Measurements from ENCODE around the gene LDLRAD3. TPM values are rescaled to one million over a fixed set of nuclear protein-coding genes. Genes with fewer than 3 reads are reported as not detected.

Gene LDLRAD3
- total and polyA plus RNA-seq, 3 donors from 2014 or later: 7.1 to 14.6 (median 12.0) TPM

DNA sequence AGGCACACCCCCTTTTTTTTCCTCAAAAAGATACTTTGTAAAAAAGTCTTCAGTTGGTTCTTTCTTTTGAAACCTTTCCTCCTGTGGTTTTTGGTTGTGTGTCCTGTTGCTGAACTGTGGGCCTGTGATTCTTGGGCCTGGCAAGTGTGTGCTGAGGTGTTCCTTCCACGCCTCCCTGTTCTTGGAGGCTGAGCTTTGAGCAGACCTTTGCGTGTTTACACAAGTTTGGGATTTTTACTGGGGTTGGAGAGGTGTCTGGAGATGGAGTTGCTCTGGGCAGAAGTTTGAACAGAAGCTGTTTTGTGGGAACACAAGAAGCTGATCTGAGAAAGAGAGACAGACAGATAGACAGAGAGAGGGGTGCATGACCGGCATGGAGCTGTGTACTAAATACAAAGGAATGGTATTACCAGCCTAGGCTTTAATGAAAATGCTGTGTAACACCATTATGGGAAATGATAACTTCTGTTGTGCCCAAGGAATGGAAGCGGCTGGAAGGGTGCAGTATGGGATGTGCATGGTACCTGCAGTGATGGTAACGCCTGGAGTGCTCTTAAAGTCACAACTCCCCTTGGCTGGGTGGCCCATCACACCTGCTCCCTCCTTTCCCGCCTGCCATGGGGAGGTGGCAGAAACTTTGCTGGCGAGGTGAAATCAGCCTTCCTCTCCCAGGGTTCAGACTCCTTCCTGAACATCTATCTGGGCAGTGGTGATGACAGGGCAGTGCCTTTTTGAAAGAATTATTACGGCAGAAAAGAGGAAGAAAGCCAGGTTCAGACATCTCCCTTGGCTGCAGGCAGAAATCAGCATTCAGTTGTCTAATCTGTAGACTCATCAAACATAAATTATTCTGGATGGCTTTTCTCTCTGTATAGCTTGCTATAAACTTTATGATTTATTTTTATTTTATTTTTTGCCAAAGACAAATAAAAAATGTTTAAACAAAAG, 70.4 kb downstream of the LDLRAD3 start:
- Histone ChIP-seq H3K9me3 (no peaks in the 10 kb centered on the region), H3K27ac (no peak overlapping the region), H3K36me3 (ENCODE audit: low read depth, missing control alignments) (no peaks in the 10 kb centered on the region), H3K27me3 (no peaks in the 10 kb centered on the region), H3K4me3 (no peak overlapping the region), H3K4me1 (peaks cover 19% of the 10 kb centered on the region)
- TF ChIP-seq POLR2A (IDR thresholded peaks at IDR 0.05): no peak
- TF ChIP-seq, protein P1, sequence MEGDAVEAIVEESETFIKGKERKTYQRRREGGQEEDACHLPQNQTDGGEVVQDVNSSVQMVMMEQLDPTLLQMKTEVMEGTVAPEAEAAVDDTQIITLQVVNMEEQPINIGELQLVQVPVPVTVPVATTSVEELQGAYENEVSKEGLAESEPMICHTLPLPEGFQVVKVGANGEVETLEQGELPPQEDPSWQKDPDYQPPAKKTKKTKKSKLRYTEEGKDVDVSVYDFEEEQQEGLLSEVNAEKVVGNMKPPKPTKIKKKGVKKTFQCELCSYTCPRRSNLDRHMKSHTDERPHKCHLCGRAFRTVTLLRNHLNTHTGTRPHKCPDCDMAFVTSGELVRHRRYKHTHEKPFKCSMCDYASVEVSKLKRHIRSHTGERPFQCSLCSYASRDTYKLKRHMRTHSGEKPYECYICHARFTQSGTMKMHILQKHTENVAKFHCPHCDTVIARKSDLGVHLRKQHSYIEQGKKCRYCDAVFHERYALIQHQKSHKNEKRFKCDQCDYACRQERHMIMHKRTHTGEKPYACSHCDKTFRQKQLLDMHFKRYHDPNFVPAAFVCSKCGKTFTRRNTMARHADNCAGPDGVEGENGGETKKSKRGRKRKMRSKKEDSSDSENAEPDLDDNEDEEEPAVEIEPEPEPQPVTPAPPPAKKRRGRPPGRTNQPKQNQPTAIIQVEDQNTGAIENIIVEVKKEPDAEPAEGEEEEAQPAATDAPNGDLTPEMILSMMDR (IDR thresholded peaks at IDR 0.05): no peak
- 72 to 89% methylated on average over 8 of the region's 8 CpGs for WGBS, 2 donors
- intact Hi-C loops (cut with DNase I; ENCODE audit: low total_unique reads): no loop called here
- DNase-seq: no peak

DNA sequence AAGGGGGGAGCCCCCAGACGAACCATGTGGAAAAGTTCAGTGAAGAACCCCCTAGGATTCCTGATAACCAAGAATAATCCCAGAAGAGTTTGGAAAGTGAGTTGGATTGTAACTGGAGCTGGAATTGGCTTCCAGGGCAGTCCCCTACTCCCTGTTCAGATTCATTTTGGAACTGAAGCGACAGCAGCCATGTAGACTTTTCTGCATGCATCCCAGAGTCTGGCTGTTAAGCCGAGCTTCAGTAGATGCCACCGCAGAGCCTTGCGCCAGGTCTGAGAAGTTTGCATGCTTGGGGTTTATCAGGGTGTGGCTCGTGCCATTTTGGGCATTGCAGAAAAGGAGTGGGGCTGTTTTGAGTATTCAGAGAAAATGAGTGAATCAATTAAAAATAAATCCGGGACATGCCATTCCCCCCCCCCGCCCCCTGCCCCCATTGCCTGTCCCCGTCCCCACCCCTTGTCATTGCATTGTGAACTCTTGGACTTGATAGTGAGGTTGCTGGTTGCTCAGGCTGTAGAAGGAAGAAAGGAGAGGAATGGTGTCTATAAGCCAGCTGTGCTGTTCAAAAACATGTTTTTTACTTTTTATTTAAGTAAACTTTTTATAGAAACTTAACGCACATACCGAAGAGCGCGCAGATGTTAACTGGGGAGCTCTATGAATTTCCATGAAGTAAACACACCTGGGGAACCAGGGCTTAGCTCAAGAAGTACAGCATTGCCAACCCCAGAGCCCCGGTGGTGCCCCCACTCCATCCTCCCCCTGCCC, 71.2 kb downstream of the LDLRAD3 start:
- Histone ChIP-seq H3K27me3 (no peaks in the 10 kb centered on the region), H3K27ac (no peak overlapping the region), H3K9me3 (no peaks in the 10 kb centered on the region), H3K36me3 (ENCODE audit: low read depth, missing control alignments) (no peaks in the 10 kb centered on the region), H3K4me1 (peaks cover 19% of the 10 kb centered on the region), H3K4me3 (no peak overlapping the region)
- TF ChIP-seq, protein P1 (IDR thresholded peaks at IDR 0.05): no peak
- no peak for TF ChIP-seq POLR2A (IDR thresholded peaks at IDR 0.05)
- intact Hi-C loops (cut with DNase I; ENCODE audit: low total_unique reads): no loop called here
- WGBS, 2 donors: 68 to 70% methylated on average over 14 of the region's 14 CpGs
- DNase-seq: no peak

DNA sequence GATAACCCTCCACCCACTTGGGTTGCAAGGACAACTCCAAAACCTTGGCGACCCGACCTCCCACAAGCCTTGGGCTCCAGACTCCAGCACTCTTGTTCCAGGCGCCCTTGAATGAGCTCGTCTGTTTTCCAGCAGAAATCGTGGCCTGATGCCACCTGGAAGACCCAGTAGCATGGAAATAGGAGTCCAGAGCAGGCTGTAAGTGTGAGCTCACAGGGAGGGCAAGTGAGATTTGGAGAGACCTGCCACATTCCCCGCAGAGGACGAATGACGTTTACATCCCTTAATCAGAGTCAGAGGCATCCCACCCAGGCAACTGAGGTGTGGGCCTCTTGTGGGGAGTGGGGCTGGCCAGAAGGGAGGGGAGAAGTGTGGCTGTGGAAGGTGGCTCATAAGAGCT, 71.9 kb downstream of the LDLRAD3 start:
- no peak overlapping the region for H3K4me3 ChIP-seq
- H3K36me3 ChIP-seq (ENCODE audit: low read depth, missing control alignments): no peaks in the 10 kb centered on the region
- H3K27ac ChIP-seq: no peak overlapping the region
- H3K4me1 ChIP-seq: peaks cover 16% of the 10 kb centered on the region
- intact Hi-C loops (cut with DNase I; ENCODE audit: low total_unique reads): no loop called here
- 37 to 45% methylated on average over 4 to 8 of the region's 8 CpGs for WGBS, 2 donors
- no peaks in the 10 kb centered on the region for H3K27me3 ChIP-seq
- TF ChIP-seq, protein P1 (IDR thresholded peaks at IDR 0.05): no peak
- TF ChIP-seq POLR2A (IDR thresholded peaks at IDR 0.05): no peak
- H3K9me3 ChIP-seq: no peaks in the 10 kb centered on the region
- peak; percentile 69 for DNase-seq

DNA sequence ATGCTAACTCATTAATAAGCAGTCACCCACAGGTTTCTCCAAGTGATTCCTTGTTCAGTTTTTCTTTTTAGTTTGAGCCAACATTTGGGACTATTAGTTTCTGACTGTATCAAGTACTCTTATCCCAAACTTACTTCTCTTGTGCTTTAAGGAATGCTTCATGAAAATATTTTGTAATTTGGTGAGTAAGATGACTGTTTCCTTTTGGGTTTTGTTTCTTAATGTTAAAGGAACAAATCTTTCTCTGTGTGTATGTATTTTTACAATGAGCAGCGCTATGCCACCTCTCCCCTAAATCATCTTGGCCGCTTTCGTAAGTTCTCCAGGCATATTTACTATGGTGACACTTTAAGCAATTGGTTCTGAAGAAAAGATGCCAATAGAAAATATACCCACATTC, 72.4 kb downstream of the LDLRAD3 start:
- H3K4me3 ChIP-seq: no peak overlapping the region
- H3K4me1 ChIP-seq: peaks cover 16% of the 10 kb centered on the region
- DNase-seq: no peak
- WGBS, 2 donors: 82 to 88% methylated on average over 3 of the region's 3 CpGs
- H3K36me3 ChIP-seq (ENCODE audit: low read depth, missing control alignments): no peaks in the 10 kb centered on the region
- intact Hi-C loops (cut with DNase I; ENCODE audit: low total_unique reads): no loop called here
- no peaks in the 10 kb centered on the region for H3K9me3 ChIP-seq
- no peak overlapping the region for H3K27ac ChIP-seq
- no peaks in the 10 kb centered on the region for H3K27me3 ChIP-seq
- TF ChIP-seq, protein P1 (IDR thresholded peaks at IDR 0.05): no peak
- TF ChIP-seq POLR2A (IDR thresholded peaks at IDR 0.05): no peak
